Suprapubic skin (tissue), 4 donors: ENCODE data around the gene C4orf51. TPM values are rescaled to one million over a fixed set of nuclear protein-coding genes. Genes with fewer than 3 reads are reported as not detected.
"Not testable (repeated sequence)": the region's sequence is repeated elsewhere in the genome, so short reads cannot be mapped to it uniquely, and the experiment has no call there.

Experiments used
- DNase-seq, 2 donors: peaks; one replicate each; pipeline ENCODE4 v3.0.0-alpha.2; 2019; ENCODE audit warnings: low spot score in 2 of 2
- H3K27ac ChIP-seq: fragments of 200-600 bp; sonication (generic); one replicate; pipeline ENCODE4 v1.5.1; 2019
- H3K27me3 ChIP-seq: fragments of 200-600 bp; sonication (generic); one replicate; pipeline ENCODE4 v1.5.1; 2019
- H3K36me3 ChIP-seq: fragments of 200-600 bp; sonication (generic); one replicate; pipeline ENCODE4 v1.5.1; 2019
- H3K4me1 ChIP-seq: fragments of 200-600 bp; sonication (generic); one replicate; pipeline ENCODE4 v1.5.1; 2019
- H3K4me3 ChIP-seq: fragments of 200-600 bp; sonication (generic); one replicate; pipeline ENCODE4 v1.5.1; 2019; ENCODE audit warnings: mild to moderate bottlenecking
- H3K9me3 ChIP-seq: fragments of 200-600 bp; sonication (generic); one replicate; pipeline ENCODE4 v1.5.1; 2019
- CTCF ChIP-seq, 2 donors: fragments of 200-600 bp in 1 of 2; fragments of 450-650 bp in 1 of 2; sonication (generic) in 1 of 2; IDR thresholded peaks; one replicate each; pipeline ENCODE4 v1.5.1; 2016 to 2019; ENCODE audit warnings: antibody characterized with exemption in 2 of 2, mild to moderate bottlenecking in 1 of 2, moderate library complexity in 1 of 2
- EP300 ChIP-seq: sonication (generic); formaldehyde crosslinking; IDR thresholded peaks from one replicate; pipeline ENCODE4 v1.6.1; 2017; ENCODE audit warnings: antibody characterized with exemption
- POLR2A ChIP-seq, 2 donors: fragments of 450-650 bp; IDR thresholded peaks; one replicate each; pipeline ENCODE4 v1.6.1; 2017; ENCODE audit warnings: antibody characterized with exemption in 2 of 2, mild to moderate bottlenecking in 2 of 2, moderate library complexity in 2 of 2
- POLR2AphosphoS5 ChIP-seq, 3 donors: sonication (generic); formaldehyde crosslinking; IDR thresholded peaks; one replicate each; pipeline ENCODE4 v1.6.1; 2017; ENCODE audit warnings: antibody characterized with exemption in 3 of 3
- WGBS: methylation state at CpG from one replicate; pipeline ENCODE4 v1.1.5; 2018; 5-methylcytosine and 5-hydroxymethylcytosine counted together
- total RNA-seq, 4 donors: library from RNA; depleted of rRNA; stranded (reverse); fragments of >200 nt; gene quantifications; one replicate each; pipeline ENCODE4 v1.1.0, GENCODE V29; 2016

Gene C4orf51
- not detected for total RNA-seq

- DNase-seq = no peak
- no peak for TF ChIP-seq EP300
- no peak for TF ChIP-seq POLR2AphosphoS5 (IDR thresholded peaks at IDR 0.05)
- no peak for TF ChIP-seq POLR2A (IDR thresholded peaks at IDR 0.05)
- no peak for TF ChIP-seq CTCF (IDR thresholded peaks at IDR 0.05)
- H3K36me3 ChIP-seq = no peaks in the 10 kb centered on the region
- H3K27ac ChIP-seq = no peak within 1 kb of the TSS
- no peak within 1 kb of the TSS for H3K4me3 ChIP-seq
- peaks cover 6% of the 10 kb centered on the region for H3K9me3 ChIP-seq
- H3K27me3 ChIP-seq = no peaks in the 10 kb centered on the region
- 30% methylated on average over 6 of the region's 6 CpGs for WGBS
- peaks cover 9% of the 10 kb centered on the region for H3K4me1 ChIP-seq
These were observed at the start of gene C4orf51 for GRCh38 chr4:145679991-145680455. TSS of gene C4orf51 (plus strand) at chr4:145680146. CDS start at chr4:145680204, 58 bp downstream.

- no peaks in the 10 kb centered on the region for H3K27me3 ChIP-seq
- H3K9me3 ChIP-seq = no peaks in the 10 kb centered on the region
- no peak for DNase-seq
- whole genome bisulfite sequencing = 100% methylated on average over 1 of the region's 1 CpG
- no peak overlapping the region for H3K4me3 ChIP-seq
- TF ChIP-seq POLR2AphosphoS5 (IDR thresholded peaks at IDR 0.05) (no peak), CTCF (IDR thresholded peaks at IDR 0.05) (no peak), EP300 (no peak)
- H3K4me1 ChIP-seq = no peaks in the 10 kb centered on the region
- peaks cover 3% of the 10 kb centered on the region for H3K36me3 ChIP-seq
- no peak overlapping the region for H3K27ac ChIP-seq
These were observed 44.8 kb upstream of the C4orf51 start for GRCh38 chr4:145635117-145635516.

GRCh38 chr4:145635630-145636029 lies 44.3 kb upstream of the C4orf51 start:
- TF ChIP-seq CTCF (IDR thresholded peaks at IDR 0.05) (no peak), POLR2AphosphoS5 (IDR thresholded peaks at IDR 0.05) (no peak), EP300 (no peak), POLR2A (IDR thresholded peaks at IDR 0.05) (no peak)
- H3K27me3 ChIP-seq = no peaks in the 10 kb centered on the region
- peaks cover 7% of the 10 kb centered on the region for H3K36me3 ChIP-seq
- no peaks in the 10 kb centered on the region for H3K9me3 ChIP-seq
- no peak for DNase-seq
- H3K4me3 ChIP-seq = no peak overlapping the region
- H3K4me1 ChIP-seq = no peaks in the 10 kb centered on the region
- H3K27ac ChIP-seq = no peak overlapping the region

DNA sequence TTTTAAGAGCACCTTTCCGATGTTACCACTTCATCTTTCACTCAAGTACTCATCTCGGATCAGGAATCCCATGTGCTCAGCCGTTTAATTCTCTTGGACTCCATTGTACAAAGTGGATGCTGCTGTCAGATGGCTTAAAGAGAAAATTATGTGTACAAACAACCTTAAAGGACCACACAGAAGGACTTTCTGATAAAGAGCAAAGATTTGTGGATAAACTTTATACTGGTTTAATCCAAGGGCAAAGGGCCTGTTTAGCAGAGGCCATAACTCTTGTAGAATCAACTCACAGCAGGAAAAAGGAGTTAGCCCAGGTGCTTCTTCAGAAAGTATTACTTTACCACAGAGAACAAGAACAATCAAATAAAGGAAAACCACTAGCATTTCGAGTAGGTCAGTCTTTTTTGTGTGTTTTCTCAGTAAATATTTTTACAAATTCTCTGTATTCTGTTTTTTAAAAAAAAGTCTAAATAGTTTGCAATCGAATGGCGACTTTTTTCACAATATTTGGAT lies 40.7 kb upstream of the C4orf51 start:
- no peaks in the 10 kb centered on the region for H3K4me1 ChIP-seq
- H3K27ac ChIP-seq = no peak overlapping the region
- whole genome bisulfite sequencing = 94% methylated on average over 6 of the region's 6 CpGs
- peaks cover 7% of the 10 kb centered on the region for H3K36me3 ChIP-seq
- no peaks in the 10 kb centered on the region for H3K9me3 ChIP-seq
- DNase-seq = no peak
- H3K4me3 ChIP-seq = no peak overlapping the region
- H3K27me3 ChIP-seq = no peaks in the 10 kb centered on the region
- TF ChIP-seq CTCF (IDR thresholded peaks at IDR 0.05) (no peak), POLR2AphosphoS5 (IDR thresholded peaks at IDR 0.05) (no peak), POLR2A (IDR thresholded peaks at IDR 0.05) (no peak), EP300 (no peak)

DNA sequence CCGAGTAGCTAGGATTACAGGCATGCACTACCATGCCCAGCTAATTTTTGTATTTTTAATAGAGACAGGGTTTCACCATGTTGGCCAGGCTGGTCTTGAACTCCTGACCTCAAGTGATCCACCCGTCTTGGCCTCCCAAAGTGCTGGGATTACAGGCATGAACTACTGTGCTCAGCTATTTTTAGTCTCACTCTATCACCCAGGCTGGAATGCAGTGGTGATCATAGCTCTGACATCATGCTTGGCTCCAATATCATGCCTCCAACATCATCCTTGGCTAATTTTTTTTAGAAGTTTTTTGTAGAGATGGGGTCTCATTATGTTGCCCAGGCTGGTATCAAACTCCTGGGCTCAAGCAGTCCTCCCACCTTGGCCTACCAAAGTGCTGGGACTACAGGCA lies 39.7 kb upstream of the C4orf51 start:
- H3K9me3 ChIP-seq, DNase-seq, H3K27ac ChIP-seq, H3K27me3 ChIP-seq, H3K36me3 ChIP-seq, H3K4me3 ChIP-seq, H3K4me1 ChIP-seq: not testable (repeated sequence)
- whole genome bisulfite sequencing = 67% methylated on average over 2 of the region's 2 CpGs

DNA sequence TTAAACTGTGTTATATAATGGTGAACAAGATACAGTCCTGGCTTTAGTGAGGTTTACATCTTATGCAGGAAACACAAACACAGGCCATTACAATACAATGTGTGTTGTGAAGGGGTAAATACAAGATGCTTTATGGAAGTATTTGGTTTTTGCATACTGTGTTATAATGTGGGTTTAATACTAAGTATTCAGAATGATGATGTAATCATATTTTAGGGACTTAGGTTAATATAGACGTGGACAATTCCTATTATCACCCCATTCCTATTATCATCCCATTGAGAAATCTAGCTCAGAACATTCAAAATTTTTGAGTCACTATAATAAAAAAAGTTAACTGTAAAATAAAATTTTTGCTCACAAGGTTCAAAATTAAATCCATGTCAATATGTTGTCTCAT lies 36.7 kb upstream of the C4orf51 start:
- TF ChIP-seq CTCF (IDR thresholded peaks at IDR 0.05) (no peak), POLR2A (IDR thresholded peaks at IDR 0.05) (no peak), EP300 (no peak), POLR2AphosphoS5 (IDR thresholded peaks at IDR 0.05) (no peak)
- no peaks in the 10 kb centered on the region for H3K27me3 ChIP-seq
- H3K9me3 ChIP-seq = no peaks in the 10 kb centered on the region
- no peak overlapping the region for H3K4me3 ChIP-seq
- peaks cover 20% of the 10 kb centered on the region for H3K36me3 ChIP-seq
- H3K4me1 ChIP-seq = no peaks in the 10 kb centered on the region
- 90% methylated on average over 1 of the region's 1 CpG for WGBS
- DNase-seq = no peak
- H3K27ac ChIP-seq = no peak overlapping the region
